A549 (cell line): ENCODE data around the gene PPOX. TPM values are rescaled to one million over a fixed set of nuclear protein-coding genes. Genes with fewer than 3 reads are reported as not detected.

Source experiments
- ATAC-seq, 2 experiments: fragments of 200-7000 bp in 1 of 2; fragments of >200 bp in 1 of 2; cut with Nextera tagmentation in 1 of 2; cut with Tn5 transposase in 1 of 2; 3 replicates each; pipeline versions ENCODE4 v1.8.0 to v1.9.1; 2018 to 2020; ENCODE audit warnings: mild to moderate bottlenecking in 1 of 2, moderate library complexity in 1 of 2
- CTCF ChIA-PET: fragments of 300-600 bp; sonication (Branson Sonifier 250); formaldehyde crosslinking; extraction: SDS; loops from one replicate; lab custom pipeline; 2021; ENCODE audit warnings: antibody characterized with exemption, inconsistent platforms; lab: Yijun Ruan, JAX
- POLR2A ChIA-PET: fragments of 350-600 bp; formaldehyde crosslinking; extraction: SDS; loops from one replicate; lab custom pipeline; 2021; ENCODE audit warnings: antibody characterized with exemption, inconsistent platforms; lab: Yijun Ruan, JAX
- DNase-seq, 2 experiments: peaks; one replicate each; pipeline versions ENCODE4 v3.0.0 to v3.0.0-alpha.2; 2011 to 2016; ENCODE audit warnings: low read depth in 1 of 2, low spot score in 1 of 2
- FAIRE-seq: peaks from 2 replicates; lab custom pipeline; 2011; peaks lifted over from hg19 to GRCh38; lab: Jason Lieb, UNC
- H3K27ac ChIP-seq, 2 experiments: fragments of >200 bp; sonication (Bioruptor Twin); formaldehyde crosslinking; 3 replicates each; pipeline ENCODE4 v1.5.1; 2016 to 2017
- H3K4me1 ChIP-seq: fragments of >200 bp; sonication (Bioruptor Twin); formaldehyde crosslinking; 3 replicates; pipeline ENCODE4 v1.6.1; 2016
- H3K4me2 ChIP-seq: fragments of >200 bp; sonication (Bioruptor Twin); formaldehyde crosslinking; 3 replicates; pipeline ENCODE4 v1.6.1; 2016
- H3K4me3 ChIP-seq: fragments of >200 bp; sonication (Bioruptor Twin); formaldehyde crosslinking; 3 replicates; pipeline ENCODE4 v1.5.1; 2016
- H3K9me3 ChIP-seq: fragments of >200 bp; sonication (Bioruptor Twin); formaldehyde crosslinking; 3 replicates; pipeline ENCODE4 v1.6.1; 2016
- BHLHE40 ChIP-seq: IDR thresholded peaks from 2 replicates; pipeline ENCODE4 v1.6.1; 2012; ENCODE audit warnings: low read depth, low read length, inconsistent platforms
- CEBPB ChIP-seq, 2 experiments: fragments of >200 bp in 1 of 2; sonication (Bioruptor Twin) in 1 of 2; formaldehyde crosslinking in 1 of 2; IDR thresholded peaks; 2 replicates each; pipeline ENCODE4 v1.6.1; 2012 to 2016
- EHMT2 ChIP-seq: fragments of 200-600 bp; sonication (generic); IDR thresholded peaks from 2 replicates; pipeline ENCODE4 v1.6.1; 2016; ENCODE audit warnings: antibody characterized with exemption, low read depth, mild to moderate bottlenecking, moderate library complexity
- FOSL2 ChIP-seq, 2 experiments: fragments of 450-650 bp in 1 of 2; fragments of >200 bp in 1 of 2; sonication (Bioruptor Twin) in 1 of 2; formaldehyde crosslinking; IDR thresholded peaks; 2 replicates each; pipeline versions ENCODE4 v1.5.0 to v1.6.1; 2016 to 2020; ENCODE audit warnings: mild to moderate bottlenecking in 1 of 2, moderate library complexity in 1 of 2
- GATA3 ChIP-seq: IDR thresholded peaks from 2 replicates; pipeline ENCODE4 v1.6.1; 2012; ENCODE audit warnings: borderline replicate concordance
- JUN ChIP-seq, 2 experiments: fragments of >200 bp; sonication (Bioruptor Twin); formaldehyde crosslinking; IDR thresholded peaks; 2 replicates in 1 of 2; 3 replicates in 1 of 2; pipeline ENCODE4 v1.6.1; 2016 to 2017
- KDM5A ChIP-seq: fragments of 200-600 bp; sonication (generic); IDR thresholded peaks from 2 replicates; pipeline ENCODE4 v1.6.1; 2016; ENCODE audit warnings: antibody characterized with exemption, mild to moderate bottlenecking
- POLR2AphosphoS2 ChIP-seq: conservative IDR thresholded peaks from 2 replicates; pipeline ENCODE4 v1.6.1; 2012; ENCODE audit warnings: low read length, improper control_type of control experiment, inconsistent platforms
- RARB ChIP-seq: fragments of 250-450 bp; sonication (Bioruptor Pico); IDR thresholded peaks from 2 replicates; pipeline ENCODE4 v1.8.0; 2021; ENCODE audit warnings: mild to moderate bottlenecking, moderate library complexity
- TFCP2L1 ChIP-seq: fragments of 250-450 bp; sonication (Bioruptor Pico); IDR thresholded peaks from 2 replicates; pipeline ENCODE4 v1.5.0; 2021; ENCODE audit warnings: mild to moderate bottlenecking
- ZNF302 ChIP-seq: fragments of 250-450 bp; sonication (Bioruptor Pico); IDR thresholded peaks from 2 replicates; pipeline ENCODE4 v1.9.0; 2021; ENCODE audit warnings: inconsistent platforms, mild to moderate bottlenecking, moderate library complexity
- WGBS: methylation state at CpG from one replicate; pipeline ENCODE4 v1.1.6; 2017; ENCODE audit errors: missing lambda C conversion rate; 5-methylcytosine and 5-hydroxymethylcytosine counted together
- polyA plus RNA-seq, 4 experiments: library from polyadenylated mRNA; depleted of rRNA in 3 of 4; stranded (reverse); fragments of >200 nt; fragmentation: RNase III in 1 of 4; extraction: RNeasy Plus Mini Kit Qiagen cat#74134 plus additional on column Dnase treatment in 1 of 4; gene quantifications; 2 replicates in 3 of 4; 3 replicates in 1 of 4; pipeline ENCODE4 v1.2.3, GENCODE V29; 2011 to 2017
- TF ChIP-seq, protein P1 (sequence below): IDR thresholded peaks from 2 replicates; pipeline ENCODE4 v1.6.1; 2012; ENCODE audit warnings: low read depth, borderline replicate concordance
- TF ChIP-seq, protein P2 (sequence below): fragments of 200-600 bp; sonication (generic); IDR thresholded peaks from 2 replicates; pipeline ENCODE4 v1.6.1; 2016; ENCODE audit warnings: antibody characterized with exemption, mild to moderate bottlenecking, moderate library complexity
- TF ChIP-seq, protein P3 (sequence below): fragments of 250-450 bp; sonication (Bioruptor Pico); IDR thresholded peaks from 2 replicates; pipeline ENCODE4 v1.5.0; 2020; ENCODE audit warnings: low read depth, mild to moderate bottlenecking, moderate library complexity
- TF ChIP-seq, protein P4 (sequence below): fragments of >200 bp; sonication (Bioruptor Twin); formaldehyde crosslinking; IDR thresholded peaks from 3 replicates; pipeline ENCODE4 v1.5.1; 2016

The PPOX gene
- polyA plus RNA-seq, 2 of the 4 experiments (the other 2 are of a cell fraction): 13.8 to 14.1 TPM

DNA sequence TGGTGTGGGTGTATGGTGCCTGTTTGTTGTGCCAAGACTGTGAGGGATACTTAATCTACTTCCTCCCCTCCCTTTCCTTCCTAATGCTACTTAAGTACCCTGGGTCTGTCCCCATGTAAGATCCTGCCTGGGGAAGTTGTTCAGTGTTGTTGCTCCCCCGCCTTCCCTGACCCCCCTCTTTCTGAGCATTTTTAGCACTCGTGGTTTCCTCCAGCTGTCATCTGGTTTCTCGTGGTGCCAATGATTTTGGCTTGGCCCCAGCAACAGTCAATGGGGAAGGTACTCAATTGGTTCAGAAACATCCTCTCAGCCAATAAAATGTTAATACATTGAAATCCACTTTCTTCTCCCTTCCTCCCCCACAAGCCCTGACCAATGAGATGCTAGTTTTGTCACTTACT is 19.1 kb downstream of the PPOX start (continued):
- TF ChIP-seq, protein P1, sequence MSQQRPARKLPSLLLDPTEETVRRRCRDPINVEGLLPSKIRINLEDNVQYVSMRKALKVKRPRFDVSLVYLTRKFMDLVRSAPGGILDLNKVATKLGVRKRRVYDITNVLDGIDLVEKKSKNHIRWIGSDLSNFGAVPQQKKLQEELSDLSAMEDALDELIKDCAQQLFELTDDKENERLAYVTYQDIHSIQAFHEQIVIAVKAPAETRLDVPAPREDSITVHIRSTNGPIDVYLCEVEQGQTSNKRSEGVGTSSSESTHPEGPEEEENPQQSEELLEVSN: no peak
- no peak for TF ChIP-seq ZNF302 (CRISPR knock-in tag)
- no peak for TF ChIP-seq JUN (IDR thresholded peaks at IDR 0.05)
- TF ChIP-seq, all 56 proteins: peak for 0

GRCh38 chr1:161185732-161186311 is 19.6 kb downstream of the PPOX start:
- DNase-seq (no peak), ATAC-seq (no peak), FAIRE-seq (no peak)
- CTCF ChIA-PET: interaction anchor here (1.4 to 1.6 kb wide), 3 partner anchors 10 to 197 kb away, joined by 4 to 7 read pairs (median 6); no protein-coding TSS in a partner anchor
- 42% methylated on average over 2 of the region's 2 CpGs for WGBS
- POLR2A ChIA-PET: no interaction called here
- no peaks in the 10 kb centered on the region for H3K9me3 ChIP-seq
- no peak overlapping the region for H3K4me3 ChIP-seq
- H3K4me2 ChIP-seq: no peak overlapping the region
- no peak overlapping the region for H3K27ac ChIP-seq
- peaks cover 12% of the 10 kb centered on the region for H3K4me1 ChIP-seq
- TF ChIP-seq GATA3: no peak
- TF ChIP-seq, protein P2, sequence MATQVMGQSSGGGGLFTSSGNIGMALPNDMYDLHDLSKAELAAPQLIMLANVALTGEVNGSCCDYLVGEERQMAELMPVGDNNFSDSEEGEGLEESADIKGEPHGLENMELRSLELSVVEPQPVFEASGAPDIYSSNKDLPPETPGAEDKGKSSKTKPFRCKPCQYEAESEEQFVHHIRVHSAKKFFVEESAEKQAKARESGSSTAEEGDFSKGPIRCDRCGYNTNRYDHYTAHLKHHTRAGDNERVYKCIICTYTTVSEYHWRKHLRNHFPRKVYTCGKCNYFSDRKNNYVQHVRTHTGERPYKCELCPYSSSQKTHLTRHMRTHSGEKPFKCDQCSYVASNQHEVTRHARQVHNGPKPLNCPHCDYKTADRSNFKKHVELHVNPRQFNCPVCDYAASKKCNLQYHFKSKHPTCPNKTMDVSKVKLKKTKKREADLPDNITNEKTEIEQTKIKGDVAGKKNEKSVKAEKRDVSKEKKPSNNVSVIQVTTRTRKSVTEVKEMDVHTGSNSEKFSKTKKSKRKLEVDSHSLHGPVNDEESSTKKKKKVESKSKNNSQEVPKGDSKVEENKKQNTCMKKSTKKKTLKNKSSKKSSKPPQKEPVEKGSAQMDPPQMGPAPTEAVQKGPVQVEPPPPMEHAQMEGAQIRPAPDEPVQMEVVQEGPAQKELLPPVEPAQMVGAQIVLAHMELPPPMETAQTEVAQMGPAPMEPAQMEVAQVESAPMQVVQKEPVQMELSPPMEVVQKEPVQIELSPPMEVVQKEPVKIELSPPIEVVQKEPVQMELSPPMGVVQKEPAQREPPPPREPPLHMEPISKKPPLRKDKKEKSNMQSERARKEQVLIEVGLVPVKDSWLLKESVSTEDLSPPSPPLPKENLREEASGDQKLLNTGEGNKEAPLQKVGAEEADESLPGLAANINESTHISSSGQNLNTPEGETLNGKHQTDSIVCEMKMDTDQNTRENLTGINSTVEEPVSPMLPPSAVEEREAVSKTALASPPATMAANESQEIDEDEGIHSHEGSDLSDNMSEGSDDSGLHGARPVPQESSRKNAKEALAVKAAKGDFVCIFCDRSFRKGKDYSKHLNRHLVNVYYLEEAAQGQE: no peak
- no peak for TF ChIP-seq CEBPB (IDR thresholded peaks at IDR 0.05)
- TF ChIP-seq, protein P3, sequence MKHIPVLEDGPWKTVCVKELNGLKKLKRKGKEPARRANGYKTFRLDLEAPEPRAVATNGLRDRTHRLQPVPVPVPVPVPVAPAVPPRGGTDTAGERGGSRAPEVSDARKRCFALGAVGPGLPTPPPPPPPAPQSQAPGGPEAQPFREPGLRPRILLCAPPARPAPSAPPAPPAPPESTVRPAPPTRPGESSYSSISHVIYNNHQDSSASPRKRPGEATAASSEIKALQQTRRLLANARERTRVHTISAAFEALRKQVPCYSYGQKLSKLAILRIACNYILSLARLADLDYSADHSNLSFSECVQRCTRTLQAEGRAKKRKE (CRISPR knock-in tag): no peak
- TF ChIP-seq POLR2AphosphoS2: no peak
- no peak for TF ChIP-seq TFCP2L1 (CRISPR knock-in tag)
- TF ChIP-seq, protein P1: no peak
- no peak for TF ChIP-seq RARB (CRISPR knock-in tag)
- no peak for TF ChIP-seq KDM5A
- TF ChIP-seq BHLHE40: no peak
- TF ChIP-seq, protein P4, sequence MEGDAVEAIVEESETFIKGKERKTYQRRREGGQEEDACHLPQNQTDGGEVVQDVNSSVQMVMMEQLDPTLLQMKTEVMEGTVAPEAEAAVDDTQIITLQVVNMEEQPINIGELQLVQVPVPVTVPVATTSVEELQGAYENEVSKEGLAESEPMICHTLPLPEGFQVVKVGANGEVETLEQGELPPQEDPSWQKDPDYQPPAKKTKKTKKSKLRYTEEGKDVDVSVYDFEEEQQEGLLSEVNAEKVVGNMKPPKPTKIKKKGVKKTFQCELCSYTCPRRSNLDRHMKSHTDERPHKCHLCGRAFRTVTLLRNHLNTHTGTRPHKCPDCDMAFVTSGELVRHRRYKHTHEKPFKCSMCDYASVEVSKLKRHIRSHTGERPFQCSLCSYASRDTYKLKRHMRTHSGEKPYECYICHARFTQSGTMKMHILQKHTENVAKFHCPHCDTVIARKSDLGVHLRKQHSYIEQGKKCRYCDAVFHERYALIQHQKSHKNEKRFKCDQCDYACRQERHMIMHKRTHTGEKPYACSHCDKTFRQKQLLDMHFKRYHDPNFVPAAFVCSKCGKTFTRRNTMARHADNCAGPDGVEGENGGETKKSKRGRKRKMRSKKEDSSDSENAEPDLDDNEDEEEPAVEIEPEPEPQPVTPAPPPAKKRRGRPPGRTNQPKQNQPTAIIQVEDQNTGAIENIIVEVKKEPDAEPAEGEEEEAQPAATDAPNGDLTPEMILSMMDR: no peak
- no peak for TF ChIP-seq EHMT2
- TF ChIP-seq FOSL2 (IDR thresholded peaks at IDR 0.05): no peak
- no peak for TF ChIP-seq FOSL2 (CRISPR knock-in tag; IDR thresholded peaks at IDR 0.05)
